NCI-H1417 (cell line): ENCODE measurements around the gene RPGRIP1L.
A peak's percentile ranks its signal among the peaks of the same experiment; 100 is the strongest.

Experiments
- DNase-seq, 3 experiments: peaks; one replicate each; lab custom pipeline; 2025; lab: John Stamatoyannopoulos, UW

The RPGRIP1L gene

GRCh38 chr16:53703590-53704444 lies at the start of gene RPGRIP1L, which contains the start of gene FTO:
Gene RPGRIP1L, minus strand, starts transcription at chr16:53703859. Its CDS starts 3,136 bp downstream, at chr16:53700723.
Gene FTO, plus strand, starts transcription at chr16:53704156.
- DNase-seq, result peak; percentile 94 to 100 (median 97)

GRCh38 chr16:53753431-53753830 lies 49.8 kb upstream of the RPGRIP1L start:
- DNase-seq, result peak in 1 of 3 experiments; percentile 16

DNA sequence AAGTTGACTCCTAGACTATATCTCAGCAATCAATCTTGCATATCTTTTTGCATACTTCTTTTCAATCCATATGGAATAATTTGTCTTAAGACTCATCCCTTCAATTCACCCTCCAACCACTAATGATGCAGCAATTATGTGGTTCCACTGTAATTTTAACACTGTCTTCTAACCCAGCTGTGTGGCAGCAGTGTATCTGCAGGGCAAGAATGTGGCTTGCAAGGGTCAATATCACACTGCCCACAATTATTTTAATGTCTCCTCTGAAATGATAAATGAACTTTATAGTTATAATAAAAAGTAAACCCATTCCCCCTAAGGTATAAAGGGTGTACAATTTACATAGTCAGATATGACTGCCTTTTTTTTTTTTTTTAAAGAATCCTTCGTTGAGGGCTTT lies 48.9 kb upstream of the RPGRIP1L start:
- peak in 1 of 3 experiments; percentile 15 for DNase-seq

GRCh38 chr16:53745753-53746266 lies 42.2 kb upstream of the RPGRIP1L start:
- no peak for DNase-seq

- no peak for DNase-seq
Measured at GRCh38 chr16:53745086-53745485, 41.4 kb upstream of the RPGRIP1L start.

DNA sequence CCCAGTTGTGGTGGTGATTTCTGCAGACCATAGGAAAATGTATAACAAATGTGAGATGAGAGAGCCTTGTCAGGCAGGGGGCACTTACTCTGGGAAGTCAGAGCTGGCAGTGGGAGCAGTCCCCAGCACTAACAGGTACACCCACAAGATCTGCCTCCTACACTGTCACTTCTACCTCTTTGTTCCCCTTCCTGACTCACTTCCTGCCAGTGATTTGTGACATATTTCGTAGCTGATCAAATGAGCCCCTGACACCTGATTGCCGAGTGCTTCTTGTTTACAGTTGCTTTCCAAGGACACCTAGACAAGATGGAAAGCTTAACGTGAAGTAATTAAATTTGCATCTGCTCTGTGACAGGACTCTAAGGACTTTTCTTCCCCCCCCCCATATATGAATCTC lies 40.8 kb upstream of the RPGRIP1L start:
- DNase-seq, result peak in 2 of 3 experiments; percentile 49 to 74

- DNase-seq, result peak in 2 of 3 experiments; percentile 5 to 24
Measured at GRCh38 chr16:53743149-53743566, 39.5 kb upstream of the RPGRIP1L start.

DNA sequence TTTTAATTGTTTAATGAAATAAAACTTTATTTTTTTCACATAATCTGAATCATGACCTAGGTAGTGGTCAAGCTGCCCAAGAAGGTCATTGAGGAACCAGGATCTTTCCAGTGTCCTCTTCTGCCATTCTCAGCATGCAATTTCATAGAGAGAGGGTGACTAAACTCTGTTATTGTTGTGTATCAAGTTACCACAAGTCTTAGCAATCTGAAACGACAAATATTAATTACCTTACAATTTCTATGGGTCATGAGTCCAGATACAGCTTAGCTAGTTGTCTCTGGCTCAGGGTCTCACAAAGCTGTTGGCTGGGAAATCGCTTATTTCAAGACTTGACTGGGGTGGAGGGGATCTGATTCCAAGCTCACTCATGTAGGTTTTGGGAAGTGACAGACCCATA lies 37.9 kb upstream of the RPGRIP1L start:
- no peak for DNase-seq

GRCh38 chr16:53740933-53741531 lies 37.4 kb upstream of the RPGRIP1L start:
- no peak for DNase-seq

DNA sequence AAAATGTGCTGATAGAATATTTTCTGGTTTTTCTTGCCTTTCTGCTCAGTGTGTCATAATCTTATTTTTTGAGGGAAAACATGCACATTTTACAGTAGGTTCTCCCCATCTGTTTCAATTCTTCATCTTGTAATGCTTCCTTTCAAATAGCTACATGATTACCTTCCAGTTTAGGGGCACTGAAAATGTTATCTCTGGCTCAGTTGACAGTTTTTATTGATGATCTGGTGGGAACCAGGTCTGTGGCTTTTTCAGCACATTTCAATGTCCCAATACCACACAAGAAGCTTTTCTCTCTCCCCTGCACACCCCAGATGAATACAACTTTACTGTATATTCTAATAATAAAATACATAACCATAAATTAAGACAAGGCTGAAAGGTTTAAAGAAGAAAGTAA lies 36.8 kb upstream of the RPGRIP1L start:
- no peak for DNase-seq

- no peak for DNase-seq
Measured at GRCh38 chr16:53737552-53737951, 33.9 kb upstream of the RPGRIP1L start.

- no peak for DNase-seq
Measured at GRCh38 chr16:53736297-53736696, 32.6 kb upstream of the RPGRIP1L start.

- DNase-seq, result no peak
Measured at GRCh38 chr16:53734908-53735307, 31.2 kb upstream of the RPGRIP1L start.

DNA sequence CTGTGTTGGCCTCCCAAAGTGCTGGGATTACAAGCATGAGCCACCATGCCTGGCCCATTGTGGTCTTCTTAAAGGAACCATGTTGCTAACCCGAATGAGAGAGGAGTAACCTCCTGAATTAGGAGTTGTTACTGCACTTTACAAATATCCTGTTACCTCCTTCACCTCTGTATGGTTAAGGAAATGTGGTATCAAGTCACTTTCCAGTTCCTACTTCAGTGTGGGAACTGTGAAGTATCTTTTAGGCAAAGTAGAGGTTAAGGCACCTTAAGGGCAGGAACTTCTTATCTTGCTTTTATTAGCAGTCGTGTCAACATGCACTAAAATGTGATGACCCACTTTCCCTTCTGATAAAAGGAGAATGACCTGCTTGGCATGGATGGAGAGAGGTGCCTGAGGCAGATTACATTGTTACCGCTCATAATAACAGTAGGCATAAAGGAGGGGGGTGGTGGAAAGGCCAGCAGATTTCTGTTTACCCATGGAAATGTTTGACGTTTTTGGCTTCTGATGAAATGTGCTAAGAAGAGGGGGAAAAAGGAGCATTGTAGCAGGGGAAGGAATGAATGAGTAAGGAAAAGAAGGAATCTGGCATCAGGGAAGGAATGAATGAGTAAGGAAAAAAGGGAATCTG lies 28.8 kb upstream of the RPGRIP1L start:
- DNase-seq, result peak in 2 of 3 experiments; percentile 48 to 75

DNA sequence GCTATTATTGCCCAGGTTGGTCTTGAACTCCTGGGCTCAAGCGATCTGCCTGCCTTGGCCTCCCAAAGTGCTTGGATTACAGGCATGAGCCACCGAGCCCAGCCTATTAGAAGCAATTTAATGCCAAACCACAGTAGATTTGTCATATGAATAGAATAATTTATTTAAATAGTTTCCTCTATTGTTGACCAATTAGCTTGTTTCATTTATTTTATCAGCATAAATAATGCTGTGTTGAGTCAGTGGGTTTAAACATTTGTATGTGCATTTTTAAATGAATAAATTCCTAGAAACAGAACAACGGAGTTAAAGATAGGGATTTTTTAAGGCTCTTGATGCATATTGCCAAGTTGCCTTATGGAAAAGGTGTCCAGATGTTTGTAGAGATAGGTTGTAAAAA lies 27.0 kb upstream of the RPGRIP1L start:
- DNase-seq, result no peak

DNA sequence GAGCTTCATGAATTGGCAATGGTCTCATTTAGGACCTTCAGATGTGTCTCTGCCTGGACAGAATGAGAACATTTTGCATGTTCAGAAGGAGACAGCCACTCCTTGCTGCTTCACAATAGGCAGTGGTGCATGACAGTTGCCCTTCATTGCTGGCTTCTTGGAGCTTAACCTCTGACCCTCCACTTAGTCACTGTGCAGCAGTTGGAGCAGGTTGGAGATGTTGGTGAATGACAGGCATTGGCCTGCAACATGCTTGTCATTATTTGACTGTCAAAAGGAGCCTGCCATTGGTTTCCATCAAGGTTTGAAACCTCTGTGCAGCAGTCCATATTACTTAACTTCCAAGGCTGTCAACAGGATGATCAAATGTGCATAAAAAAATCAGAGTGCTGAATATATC lies 23.0 kb upstream of the RPGRIP1L start:
- DNase-seq, result peak in 1 of 3 experiments; percentile 64

- DNase-seq, result no peak
Measured at GRCh38 chr16:53721017-53721416, 17.4 kb upstream of the RPGRIP1L start.

DNA sequence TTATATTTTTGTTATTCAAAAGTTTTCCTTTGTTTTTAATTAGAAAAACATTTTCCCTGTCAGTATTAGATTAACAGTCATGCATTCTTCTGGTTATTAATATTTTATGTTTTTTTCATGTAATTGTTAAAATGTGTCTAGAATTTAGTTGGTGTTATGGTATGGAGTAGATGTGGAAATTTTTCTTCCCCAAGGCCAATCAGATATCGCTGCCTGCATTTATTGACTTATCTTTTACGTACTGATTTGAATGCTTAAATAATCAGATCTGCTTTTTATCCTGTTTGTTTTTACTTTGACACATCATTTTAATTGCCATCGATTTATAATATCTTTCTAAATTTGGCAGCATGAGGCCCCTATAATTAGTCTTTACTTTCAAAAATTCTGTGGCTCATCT lies 13.9 kb upstream of the RPGRIP1L start:
- DNase-seq, result peak in 1 of 3 experiments; percentile 9

GRCh38 chr16:53715023-53715384 lies 11.3 kb upstream of the RPGRIP1L start:
- DNase-seq, result peak in 1 of 3 experiments; percentile 57

- DNase-seq, result peak; percentile 46 to 98 (median 87)
Measured at GRCh38 chr16:53714205-53715022, 10.8 kb upstream of the RPGRIP1L start.

- peak in 1 of 3 experiments; percentile 72 for DNase-seq
Measured at GRCh38 chr16:53713403-53714204, 9.9 kb upstream of the RPGRIP1L start.
